NCI-H128 (cell line): Measurements from ENCODE around the gene GPR107.

Experiments used
- DNase-seq: peaks from one replicate; lab custom pipeline; 2025; ENCODE audit not compliant: unreplicated experiment; lab: John Stamatoyannopoulos, UW

The GPR107 gene

GRCh38 chr9:130128733-130129431 lies 75.2 kb downstream of the GPR107 start:
- DNase-seq, result no peak

GRCh38 chr9:130129432-130130061 lies 75.8 kb downstream of the GPR107 start:
- no peak for DNase-seq

GRCh38 chr9:130132746-130133145 lies 79.0 kb downstream of the GPR107 start:
- DNase-seq, result no peak

GRCh38 chr9:130137081-130137640 lies 83.5 kb downstream of the GPR107 start:
- no peak for DNase-seq

- DNase-seq, result no peak
These were observed 84.0 kb downstream of the GPR107 start for GRCh38 chr9:130137641-130138081.

GRCh38 chr9:130138171-130138653 lies 84.5 kb downstream of the GPR107 start:
- DNase-seq, result no peak

- DNase-seq, result no peak
These were observed 85.1 kb downstream of the GPR107 start for GRCh38 chr9:130138791-130139190.

GRCh38 chr9:130139251-130139650 lies 85.5 kb downstream of the GPR107 start:
- peak; percentile 36 for DNase-seq

- no peak for DNase-seq
These were observed 87.0 kb downstream of the GPR107 start for GRCh38 chr9:130140706-130141105.

GRCh38 chr9:130142056-130142455 lies 88.3 kb downstream of the GPR107 start:
- DNase-seq, result no peak

GRCh38 chr9:130142641-130143040 lies 88.9 kb downstream of the GPR107 start:
- no peak for DNase-seq

GRCh38 chr9:130143279-130143893 lies 89.7 kb downstream of the GPR107 start:
- no peak for DNase-seq

- DNase-seq, result no peak
These were observed 90.3 kb downstream of the GPR107 start for GRCh38 chr9:130143958-130144366.

- no peak for DNase-seq
These were observed 91.0 kb downstream of the GPR107 start for GRCh38 chr9:130144703-130145102.

GRCh38 chr9:130145658-130146057 lies 92.0 kb downstream of the GPR107 start:
- no peak for DNase-seq

- DNase-seq, result no peak
These were observed 93.5 kb downstream of the GPR107 start for GRCh38 chr9:130147198-130147597.

- DNase-seq, result no peak
These were observed 94.2 kb downstream of the GPR107 start for GRCh38 chr9:130147910-130148309.

- no peak for DNase-seq
These were observed 95.3 kb downstream of the GPR107 start for GRCh38 chr9:130149031-130149430.

- no peak for DNase-seq
These were observed 96.1 kb downstream of the GPR107 start for GRCh38 chr9:130149654-130150286.

- no peak for DNase-seq
These were observed 97.2 kb downstream of the GPR107 start for GRCh38 chr9:130150779-130151382.

GRCh38 chr9:130154816-130155215 lies 101.1 kb downstream of the GPR107 start:
- no peak for DNase-seq
